SKM-1 treated with dmso at 0.1 percent for 144 hours (cell line): ENCODE data around the gene FSIP1.
"Not testable (repeated sequence)": the region's sequence is repeated elsewhere in the genome, so short reads cannot be mapped to it uniquely, and the experiment has no call there.

Experiments
- DNase-seq: peaks from one replicate; lab custom pipeline; 2025; ENCODE audit not compliant: unreplicated experiment; lab: John Stamatoyannopoulos, UW

Gene FSIP1

GRCh38 chr15:39782441-39783138 is at the start of gene FSIP1:
Gene FSIP1, minus strand, starts transcription at chr15:39782841. Its CDS starts 6,317 bp downstream, at chr15:39776524.
- DNase-seq = peak; percentile 95

- no peak for DNase-seq
Measured at GRCh38 chr15:39830166-39830565, 47.5 kb upstream of the FSIP1 start.

GRCh38 chr15:39828374-39828931 is 45.8 kb upstream of the FSIP1 start:
- no peak for DNase-seq

DNA sequence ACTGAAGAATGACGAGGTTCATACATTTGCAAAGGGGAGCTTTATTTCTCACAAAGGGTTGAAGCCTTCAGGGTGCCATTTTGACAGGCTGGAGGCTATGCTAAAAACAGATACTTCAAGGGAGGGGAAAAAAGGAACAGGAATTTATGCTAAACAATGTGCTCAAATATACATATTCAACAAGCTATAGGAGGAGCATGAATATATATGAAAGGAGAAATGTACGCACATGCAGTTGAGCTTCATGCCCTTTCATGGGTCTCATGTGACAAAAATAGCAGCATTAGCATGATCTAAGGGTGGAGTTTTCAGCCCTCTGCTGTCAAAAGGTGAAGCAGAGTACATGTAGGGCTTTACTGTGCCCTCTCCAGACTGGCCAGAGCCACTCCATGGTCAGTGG is 44.3 kb upstream of the FSIP1 start:
- DNase-seq = no peak

DNA sequence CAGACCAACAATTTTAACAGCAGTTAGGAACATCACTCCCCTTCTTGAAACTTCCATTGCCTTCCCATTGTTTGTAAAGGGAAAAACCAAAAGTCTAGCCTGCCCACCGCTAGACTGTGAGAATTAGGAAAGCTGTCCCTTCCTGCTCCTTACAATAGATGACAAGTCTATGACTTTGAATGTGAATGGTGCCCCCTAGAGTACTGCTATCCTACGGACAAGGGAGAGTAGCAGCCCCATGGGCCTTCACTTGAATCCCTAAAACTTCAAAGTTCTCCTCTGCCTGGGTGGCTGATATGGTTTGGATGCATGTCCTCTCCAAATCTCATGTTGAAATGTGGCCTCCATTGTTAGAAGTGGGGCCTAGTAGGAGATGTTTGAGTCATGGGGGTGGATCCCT is 41.0 kb upstream of the FSIP1 start:
- DNase-seq = no peak

DNA sequence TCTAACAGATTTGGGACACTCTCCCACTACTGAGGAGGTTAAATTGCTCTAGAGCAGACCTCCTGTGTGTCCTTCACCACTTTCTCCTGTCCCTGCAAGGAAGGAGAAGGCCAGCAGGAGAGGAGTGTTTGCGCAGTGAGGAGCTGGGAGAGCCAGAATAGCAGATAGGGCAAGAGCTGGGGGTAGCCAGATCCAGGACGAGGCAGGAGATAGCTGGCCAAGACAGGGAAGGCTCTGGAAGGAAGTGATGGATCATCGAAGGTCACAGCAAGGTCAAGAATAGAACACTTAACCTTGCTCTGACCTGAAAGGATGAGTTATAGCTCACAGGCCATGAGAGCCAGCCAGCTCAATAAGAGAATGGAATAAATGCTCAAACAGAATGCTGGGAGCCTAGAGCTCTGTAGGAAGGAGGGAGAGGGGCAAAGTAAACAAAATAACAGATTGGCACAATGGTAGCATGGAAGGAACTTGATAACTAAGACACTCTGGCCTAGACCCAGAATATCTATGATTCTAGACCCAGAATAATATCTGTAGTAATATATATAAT is 37.5 kb upstream of the FSIP1 start:
- no peak for DNase-seq

GRCh38 chr15:39819533-39819932 is 36.9 kb upstream of the FSIP1 start:
- no peak for DNase-seq

DNA sequence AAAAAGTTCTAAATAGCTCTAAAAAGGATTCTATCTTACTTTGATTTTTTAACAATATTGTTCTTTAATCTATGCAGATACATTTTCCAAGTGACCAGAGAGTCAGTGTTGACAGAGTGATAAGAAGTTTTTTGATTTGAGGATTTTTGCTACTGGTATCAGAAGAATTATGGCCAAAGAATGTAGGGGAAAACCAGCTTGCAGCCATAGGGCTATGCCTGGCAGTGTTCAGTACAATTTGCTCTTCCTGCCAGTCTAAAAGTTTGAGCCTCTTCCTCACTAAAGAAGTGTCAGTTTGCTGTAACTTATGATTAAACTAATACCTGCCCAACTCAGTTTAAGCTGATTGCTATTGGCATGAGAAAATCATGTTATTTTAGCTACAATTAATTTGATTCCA is 35.3 kb upstream of the FSIP1 start:
- no peak for DNase-seq

DNA sequence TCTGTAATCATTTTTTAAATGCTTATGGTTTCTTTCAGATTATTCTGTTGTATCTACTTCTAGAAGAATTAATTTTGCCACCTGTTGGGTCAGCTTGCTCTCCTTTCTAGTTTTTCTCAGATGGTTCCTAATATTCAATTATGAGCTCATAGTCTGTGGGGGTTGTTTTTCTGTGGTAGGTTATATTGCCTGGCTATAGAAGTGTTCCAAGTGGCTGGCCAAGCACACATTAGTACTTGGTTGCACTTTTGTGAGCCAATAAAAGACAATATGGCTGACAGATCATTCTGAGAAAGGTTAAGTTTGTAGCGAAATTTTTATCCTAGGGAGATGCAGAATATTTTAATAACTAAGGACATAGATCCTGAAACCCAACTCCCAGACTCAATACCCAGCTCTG is 31.8 kb upstream of the FSIP1 start:
- DNase-seq = no peak

GRCh38 chr15:39812651-39813050 is 30.0 kb upstream of the FSIP1 start:
- DNase-seq = not testable (repeated sequence)

DNA sequence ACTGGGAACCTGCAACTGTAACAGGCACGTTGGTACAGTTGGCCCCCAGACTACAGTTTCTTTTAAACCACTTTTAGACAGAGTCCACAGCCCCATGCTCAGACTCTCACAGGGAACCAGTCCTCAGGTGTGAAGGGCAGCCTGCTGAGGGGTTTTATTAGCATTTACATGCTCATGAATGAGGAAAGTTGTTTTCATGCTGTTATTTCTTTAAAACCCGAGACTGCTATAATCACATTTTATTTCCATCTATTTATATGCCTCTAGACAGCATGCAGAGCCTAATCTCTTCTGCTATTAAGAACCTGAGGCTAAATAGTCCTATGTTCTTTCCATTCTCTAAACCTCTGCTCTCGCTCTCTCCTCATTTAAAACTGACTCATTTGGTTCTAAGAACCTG is 26.3 kb upstream of the FSIP1 start:
- DNase-seq = no peak

DNA sequence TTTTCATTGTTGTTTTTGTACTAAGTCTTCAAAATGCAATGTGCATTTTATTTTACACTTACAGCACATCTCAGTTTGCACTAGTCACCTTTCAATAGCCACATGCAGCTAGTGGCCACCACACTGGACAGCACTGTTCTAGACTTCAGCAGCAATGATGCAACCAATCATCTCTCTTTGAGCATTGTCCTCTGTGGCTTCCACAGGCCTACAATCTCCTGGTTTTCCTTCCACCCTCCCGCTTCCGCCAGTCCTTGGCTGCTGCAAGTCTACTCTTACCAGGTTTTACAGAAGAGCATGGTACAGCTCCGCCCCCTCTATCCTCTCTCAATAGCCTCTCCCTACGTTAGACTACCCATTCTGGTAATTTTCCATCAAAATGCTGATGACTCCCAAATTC is 25.1 kb upstream of the FSIP1 start:
- no peak for DNase-seq

DNA sequence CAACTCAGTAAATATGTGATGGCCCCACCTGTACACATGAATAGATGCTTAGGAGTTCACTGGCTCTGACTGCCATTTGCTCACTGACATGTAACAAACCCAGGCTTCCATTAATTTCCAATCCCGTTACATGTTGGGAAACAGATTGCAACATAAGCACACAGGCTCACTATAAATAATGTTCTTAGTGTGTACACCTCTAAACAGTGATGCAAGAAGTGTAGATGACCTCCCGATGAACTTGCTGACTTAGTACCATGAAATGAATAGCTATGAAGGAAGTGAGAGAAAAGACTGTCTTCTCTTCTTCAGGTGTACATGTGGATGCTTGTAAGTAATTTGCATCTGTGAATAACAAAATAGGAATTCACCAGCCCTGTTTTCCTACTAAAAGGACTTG is 21.4 kb upstream of the FSIP1 start:
- peak; percentile 52 for DNase-seq

DNA sequence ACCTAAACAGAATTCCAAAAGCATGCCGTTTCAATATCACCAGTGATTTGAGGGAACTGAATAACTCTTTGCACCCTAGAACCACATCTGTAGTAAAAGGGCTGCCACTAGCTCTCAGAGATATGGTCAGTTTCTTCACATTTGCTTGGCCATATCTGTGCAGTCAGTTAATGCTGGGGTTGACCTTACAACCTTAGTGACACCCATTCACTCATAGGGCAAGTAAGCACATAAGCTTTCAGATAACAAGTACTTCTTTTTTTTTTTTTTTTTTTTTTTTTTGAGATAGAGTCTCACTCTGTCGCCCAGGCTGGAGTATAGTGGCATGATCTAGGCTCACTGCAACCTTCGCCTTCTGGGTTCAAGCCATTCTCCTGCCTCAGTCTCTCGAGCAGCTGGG is 20.4 kb upstream of the FSIP1 start:
- DNase-seq = no peak

DNA sequence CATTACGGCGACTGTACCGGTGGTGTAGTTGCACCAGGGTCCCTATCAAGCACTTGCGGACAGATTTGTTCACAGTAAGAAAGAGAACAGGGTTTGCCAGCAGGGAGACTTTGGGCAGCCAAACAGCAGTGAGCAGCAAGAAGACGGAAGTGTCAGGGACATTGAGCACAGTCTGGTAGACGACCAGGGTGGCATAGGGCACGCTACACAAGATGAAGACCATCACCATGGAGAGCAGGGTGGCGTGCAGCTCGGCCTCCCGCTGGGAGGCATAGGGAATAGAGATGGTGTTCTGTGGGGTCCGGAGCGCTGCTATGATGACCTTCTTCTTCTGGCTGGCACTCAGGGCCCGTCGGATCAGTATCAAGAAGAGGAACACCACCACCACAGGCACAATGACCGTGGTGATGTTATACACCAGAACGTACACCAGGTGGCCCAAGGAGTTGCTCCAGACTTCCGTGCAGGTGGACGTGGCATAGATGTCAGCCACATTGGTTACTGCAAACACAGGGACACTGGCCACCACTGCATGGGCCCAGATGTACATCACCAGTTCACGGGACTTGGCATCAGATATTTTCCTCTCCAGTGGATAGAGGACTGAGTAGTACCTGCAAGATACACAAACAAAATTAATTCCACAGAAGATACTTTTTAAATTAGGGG is 19.1 kb upstream of the FSIP1 start:
- DNase-seq = no peak

DNA sequence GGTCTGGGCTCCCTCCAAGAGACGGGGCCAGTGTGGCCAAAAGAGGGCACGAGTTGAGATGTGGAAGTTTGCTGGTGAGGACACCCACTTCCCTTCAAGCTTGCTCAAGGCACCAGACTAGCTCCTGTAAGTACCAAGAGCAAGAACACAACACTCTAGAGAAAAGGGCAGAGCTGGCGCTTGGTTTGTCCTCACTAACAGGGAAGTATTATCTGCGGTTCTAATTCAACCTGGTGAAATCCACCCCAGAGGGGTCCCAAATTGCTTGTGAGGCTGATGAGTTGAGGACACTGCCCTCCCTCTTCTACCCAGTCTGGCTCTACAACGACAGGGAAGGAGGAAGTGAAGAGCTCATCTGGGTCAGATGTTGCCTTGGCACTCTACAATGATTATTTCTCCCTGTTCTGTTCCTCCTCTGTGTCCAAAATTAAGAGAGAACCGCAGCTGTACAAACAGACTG is 16.9 kb upstream of the FSIP1 start:
- peak; percentile 74 for DNase-seq

DNA sequence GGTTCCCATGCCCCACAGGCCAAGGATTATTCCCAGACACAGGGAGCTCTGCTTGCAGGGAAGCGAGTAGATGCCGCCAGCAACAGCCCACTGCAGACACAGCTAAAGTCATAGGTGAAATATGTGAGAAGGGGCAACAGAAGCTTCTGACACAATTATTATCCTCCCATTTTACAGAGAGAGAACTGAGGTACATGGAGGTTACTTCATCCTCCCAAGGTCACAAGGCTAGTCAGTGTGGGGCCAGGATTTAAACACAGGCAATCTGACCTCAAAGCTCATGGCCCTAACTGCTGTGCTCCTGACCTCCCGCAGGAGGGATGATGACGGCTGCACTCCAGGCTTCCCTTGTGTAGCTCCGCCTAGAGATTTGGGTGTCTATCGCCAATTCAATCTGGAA is 15.7 kb upstream of the FSIP1 start:
- DNase-seq = no peak

GRCh38 chr15:39797407-39797806 is 14.8 kb upstream of the FSIP1 start:
- no peak for DNase-seq

GRCh38 chr15:39796601-39797000 is 14.0 kb upstream of the FSIP1 start:
- DNase-seq = no peak

- no peak for DNase-seq
Measured at GRCh38 chr15:39795486-39795885, 12.8 kb upstream of the FSIP1 start.

DNA sequence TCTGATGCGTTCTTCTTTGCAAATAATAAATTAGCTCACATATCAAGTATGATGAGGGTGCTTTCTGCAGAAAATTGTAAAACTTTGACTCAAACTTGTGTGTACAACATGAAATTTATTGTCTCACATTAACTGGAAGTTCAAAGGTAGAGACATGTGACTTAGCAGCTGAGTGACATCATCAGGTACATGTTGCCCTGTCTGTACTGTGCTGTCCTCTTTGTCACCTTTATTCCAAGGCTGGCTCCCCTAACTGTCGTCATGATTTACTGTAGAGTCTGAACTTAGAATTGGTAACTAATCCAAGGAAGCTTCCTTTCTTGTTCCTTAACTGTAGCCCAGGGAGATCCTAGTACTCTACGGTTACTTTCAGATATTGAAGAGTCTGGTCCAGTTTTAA is 12.3 kb upstream of the FSIP1 start:
- no peak for DNase-seq

- no peak for DNase-seq
Measured at GRCh38 chr15:39793923-39794322, 11.3 kb upstream of the FSIP1 start.
